Measurements from ENCODE around the gene TMEM150C. TPM values are rescaled to one million over a fixed set of nuclear protein-coding genes. Genes with fewer than 3 reads are reported as not detected.
A peak's percentile ranks its signal among the peaks of the same experiment; 100 is the strongest.

The TMEM150C gene
- polyA plus RNA-seq, 1 experiment: 0.96 TPM

- H3K36me3 ChIP-seq (ENCODE audit: control insufficient read depth, insufficient read depth, low read length): no peaks in the 10 kb centered on the region
- ChIA-PET CTCF (no interaction called here), POLR2A (no interaction called here)
- no peak for DNase-seq (ENCODE audit: low read depth)
- H3K27me3 ChIP-seq (ENCODE audit: control insufficient read depth, insufficient read depth, low read length): peaks cover 3% of the 10 kb centered on the region; the same call in 1 of the 2 replicates
- no peak for TF ChIP-seq CTCF (IDR thresholded peaks at IDR 0.05; ENCODE audit: insufficient read depth, low read depth, low read length)
- no peak overlapping the region for H3K4me3 ChIP-seq (ENCODE audit: low read depth, low read length)
Measured at GRCh38 chr4:82510216-82510615, 51.6 kb downstream of the TMEM150C start.

GRCh38 chr4:82508806-82509428 is 52.9 kb downstream of the TMEM150C start:
- peaks cover 1% of the 10 kb centered on the region; the same call in 1 of the 2 replicates for H3K27me3 ChIP-seq (ENCODE audit: control insufficient read depth, insufficient read depth, low read length)
- no peak for TF ChIP-seq CTCF (IDR thresholded peaks at IDR 0.05; ENCODE audit: insufficient read depth, low read depth, low read length)
- no peak overlapping the region for H3K4me3 ChIP-seq (ENCODE audit: low read depth, low read length)
- DNase-seq (ENCODE audit: low read depth): no peak
- no peaks in the 10 kb centered on the region for H3K36me3 ChIP-seq (ENCODE audit: control insufficient read depth, insufficient read depth, low read length)
- ChIA-PET CTCF (no interaction called here), POLR2A (no interaction called here)

- TF ChIP-seq CTCF (IDR thresholded peaks at IDR 0.05; ENCODE audit: insufficient read depth, low read depth, low read length): no peak
- no peak for DNase-seq (ENCODE audit: low read depth)
- POLR2A ChIA-PET: no interaction called here
- CTCF ChIA-PET: no interaction called here
- Histone ChIP-seq H3K36me3 (ENCODE audit: control insufficient read depth, insufficient read depth, low read length) (no peaks in the 10 kb centered on the region), H3K27me3 (ENCODE audit: control insufficient read depth, insufficient read depth, low read length) (0 out of 2 replicates have a peak, but pooled peaks cover under 1% of the 10 kb centered on the region), H3K4me3 (ENCODE audit: low read depth, low read length) (no peak overlapping the region)
Measured at GRCh38 chr4:82508011-82508410, 53.8 kb downstream of the TMEM150C start.

GRCh38 chr4:82501154-82501442 is 60.7 kb downstream of the TMEM150C start:
- TF ChIP-seq CTCF (IDR thresholded peaks at IDR 0.05; ENCODE audit: insufficient read depth, low read depth, low read length): no peak
- Histone ChIP-seq H3K4me3 (ENCODE audit: low read depth, low read length) (no peak overlapping the region), H3K27me3 (ENCODE audit: control insufficient read depth, insufficient read depth, low read length) (no peaks in the 10 kb centered on the region), H3K36me3 (ENCODE audit: control insufficient read depth, insufficient read depth, low read length) (no peaks in the 10 kb centered on the region)
- ChIA-PET CTCF (no interaction called here), POLR2A (no interaction called here)
- DNase-seq (ENCODE audit: low read depth): no peak

- ChIA-PET CTCF (no interaction called here), POLR2A (no interaction called here)
- Histone ChIP-seq H3K27me3 (ENCODE audit: control insufficient read depth, insufficient read depth, low read length) (no peaks in the 10 kb centered on the region), H3K36me3 (ENCODE audit: control insufficient read depth, insufficient read depth, low read length) (no peaks in the 10 kb centered on the region), H3K4me3 (ENCODE audit: low read depth, low read length) (no peak overlapping the region)
- peak; percentile 52 for DNase-seq (ENCODE audit: low read depth)
- TF ChIP-seq CTCF (IDR thresholded peaks at IDR 0.05; ENCODE audit: insufficient read depth, low read depth, low read length): no peak
Measured at GRCh38 chr4:82500435-82501153, 61.2 kb downstream of the TMEM150C start.

All from BJ (cell line).